ENCODE results near the gene ALPP.
"Not testable (repeated sequence)": the region's sequence is repeated elsewhere in the genome, so short reads cannot be mapped to it uniquely, and the experiment has no call there.

DNA sequence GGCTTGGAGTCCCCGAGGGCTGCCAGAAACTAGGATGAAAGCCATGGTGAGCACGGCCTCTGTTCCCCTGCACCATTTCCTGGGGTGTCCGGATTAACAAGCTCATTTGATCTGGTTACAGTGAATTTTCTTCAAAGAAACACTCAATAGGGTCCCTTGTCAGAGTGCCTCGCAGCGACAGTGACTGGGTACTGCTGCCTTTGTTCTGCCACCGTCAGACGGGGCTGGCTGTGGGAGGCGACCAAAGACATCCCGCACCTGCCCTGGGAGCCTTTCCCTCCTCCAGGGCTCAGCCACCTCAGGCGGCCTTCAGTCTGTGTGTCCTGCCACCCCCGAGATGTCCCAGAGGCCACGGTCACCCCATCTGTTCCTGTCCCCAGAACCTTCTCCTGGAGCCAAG, 8.5 kb upstream of the ALPP start:
- TF ChIP-seq EZH2phosphoT487 (IDR thresholded peaks at IDR 0.05; ENCODE audit: borderline replicate concordance, low read length): not testable (repeated sequence)
- TF ChIP-seq, protein P1, sequence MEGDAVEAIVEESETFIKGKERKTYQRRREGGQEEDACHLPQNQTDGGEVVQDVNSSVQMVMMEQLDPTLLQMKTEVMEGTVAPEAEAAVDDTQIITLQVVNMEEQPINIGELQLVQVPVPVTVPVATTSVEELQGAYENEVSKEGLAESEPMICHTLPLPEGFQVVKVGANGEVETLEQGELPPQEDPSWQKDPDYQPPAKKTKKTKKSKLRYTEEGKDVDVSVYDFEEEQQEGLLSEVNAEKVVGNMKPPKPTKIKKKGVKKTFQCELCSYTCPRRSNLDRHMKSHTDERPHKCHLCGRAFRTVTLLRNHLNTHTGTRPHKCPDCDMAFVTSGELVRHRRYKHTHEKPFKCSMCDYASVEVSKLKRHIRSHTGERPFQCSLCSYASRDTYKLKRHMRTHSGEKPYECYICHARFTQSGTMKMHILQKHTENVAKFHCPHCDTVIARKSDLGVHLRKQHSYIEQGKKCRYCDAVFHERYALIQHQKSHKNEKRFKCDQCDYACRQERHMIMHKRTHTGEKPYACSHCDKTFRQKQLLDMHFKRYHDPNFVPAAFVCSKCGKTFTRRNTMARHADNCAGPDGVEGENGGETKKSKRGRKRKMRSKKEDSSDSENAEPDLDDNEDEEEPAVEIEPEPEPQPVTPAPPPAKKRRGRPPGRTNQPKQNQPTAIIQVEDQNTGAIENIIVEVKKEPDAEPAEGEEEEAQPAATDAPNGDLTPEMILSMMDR (IDR thresholded peaks at IDR 0.05; ENCODE audit: low read depth, low read length, poor library complexity, severe bottlenecking): not testable (repeated sequence)

Measured in DOHH2 (cell line).